OCI-LY1 (cell line): ENCODE results near the gene RNF186.

Experiments
- H2AFZ ChIP-seq: fragments of 200-600 bp; sonication (generic), shearing (Covaris generic); 2 replicates; pipeline ENCODE4 v1.6.0; 2014; ENCODE audit warnings: antibody characterized with exemption, mild to moderate bottlenecking, low read length
- H3F3A ChIP-seq: fragments of 200-600 bp; sonication (generic), shearing (Covaris generic); 2 replicates; pipeline ENCODE4 v1.6.0; 2014; ENCODE audit warnings: mild to moderate bottlenecking, antibody characterized with exemption, low read length, moderate library complexity; ENCODE audit not compliant: insufficient read depth
- H3K27ac ChIP-seq: fragments of 200-600 bp; sonication (generic); 2 replicates; pipeline ENCODE4 v1.5.1; 2014; ENCODE audit warnings: low read length, mixed run types, mild to moderate bottlenecking, low read depth; ENCODE audit not compliant: poor library complexity, severe bottlenecking
- H3K27me3 ChIP-seq: fragments of 200-600 bp; sonication (generic); 2 replicates; pipeline ENCODE4 v1.6.0; 2014; ENCODE audit warnings: antibody characterized with exemption, mild to moderate bottlenecking, low read length, moderate library complexity; ENCODE audit not compliant: insufficient read depth
- H3K36me3 ChIP-seq: fragments of 200-600 bp; sonication (generic); 2 replicates; pipeline ENCODE4 v1.6.1; 2014; ENCODE audit warnings: mild to moderate bottlenecking, antibody characterized with exemption, low read length, moderate library complexity, mixed read lengths; ENCODE audit not compliant: insufficient read depth
- H3K4me1 ChIP-seq: fragments of 200-600 bp; sonication (generic); 2 replicates; pipeline ENCODE4 v1.5.1; 2014; ENCODE audit warnings: mild to moderate bottlenecking, low read length, moderate library complexity; ENCODE audit not compliant: insufficient read depth, severe bottlenecking
- H3K4me2 ChIP-seq: fragments of 200-600 bp; sonication (generic), shearing (Covaris generic); 2 replicates; pipeline ENCODE4 v1.6.1; 2014; ENCODE audit warnings: low read length
- H3K4me3 ChIP-seq: fragments of 200-600 bp; sonication (generic); 2 replicates; pipeline ENCODE4 v1.5.1; 2014; ENCODE audit warnings: low read length, low read depth, mild to moderate bottlenecking, mixed read lengths; ENCODE audit not compliant: poor library complexity, severe bottlenecking
- H3K79me2 ChIP-seq: fragments of 200-600 bp; shearing (Covaris generic); 2 replicates; pipeline ENCODE4 v1.6.1; 2016; ENCODE audit warnings: mixed run types, low read length, mixed read lengths; ENCODE audit not compliant: insufficient read depth
- H3K9ac ChIP-seq: fragments of 200-600 bp; sonication (generic), shearing (Covaris generic); 2 replicates; pipeline ENCODE4 v1.6.1; 2014; ENCODE audit warnings: mild to moderate bottlenecking, low read length, mixed read lengths
- H3K9me2 ChIP-seq: fragments of 200-600 bp; sonication (generic), shearing (Covaris generic); 2 replicates; pipeline ENCODE4 v1.6.1; 2014; ENCODE audit warnings: low read depth, mild to moderate bottlenecking, low read length, mixed read lengths
- H3K9me3 ChIP-seq: fragments of 200-600 bp; shearing (Covaris generic); 2 replicates; pipeline ENCODE4 v1.6.1; 2014; ENCODE audit warnings: low read length, mixed read lengths
- H4K20me1 ChIP-seq: fragments of 200-600 bp; sonication (generic), shearing (Covaris generic); 2 replicates; pipeline ENCODE4 v1.6.0; 2016; ENCODE audit warnings: mild to moderate bottlenecking, low read length; ENCODE audit not compliant: insufficient read depth
- EZH2 ChIP-seq: fragments of 200-600 bp; sonication (generic), shearing (Covaris generic); IDR thresholded peaks from 2 replicates; pipeline ENCODE4 v1.8.0; 2017; ENCODE audit warnings: borderline replicate concordance, mixed run types, mild to moderate bottlenecking, antibody characterized with exemption, low read length, moderate library complexity, mixed read lengths
- TF ChIP-seq, protein P1 (sequence below): fragments of 200-600 bp; sonication (generic), shearing (Covaris generic); IDR thresholded peaks from 2 replicates; pipeline ENCODE4 v1.5.1; 2017; ENCODE audit warnings: mild to moderate bottlenecking, antibody characterized with exemption, low read length, moderate library complexity, mixed read lengths

RNF186 gene

DNA sequence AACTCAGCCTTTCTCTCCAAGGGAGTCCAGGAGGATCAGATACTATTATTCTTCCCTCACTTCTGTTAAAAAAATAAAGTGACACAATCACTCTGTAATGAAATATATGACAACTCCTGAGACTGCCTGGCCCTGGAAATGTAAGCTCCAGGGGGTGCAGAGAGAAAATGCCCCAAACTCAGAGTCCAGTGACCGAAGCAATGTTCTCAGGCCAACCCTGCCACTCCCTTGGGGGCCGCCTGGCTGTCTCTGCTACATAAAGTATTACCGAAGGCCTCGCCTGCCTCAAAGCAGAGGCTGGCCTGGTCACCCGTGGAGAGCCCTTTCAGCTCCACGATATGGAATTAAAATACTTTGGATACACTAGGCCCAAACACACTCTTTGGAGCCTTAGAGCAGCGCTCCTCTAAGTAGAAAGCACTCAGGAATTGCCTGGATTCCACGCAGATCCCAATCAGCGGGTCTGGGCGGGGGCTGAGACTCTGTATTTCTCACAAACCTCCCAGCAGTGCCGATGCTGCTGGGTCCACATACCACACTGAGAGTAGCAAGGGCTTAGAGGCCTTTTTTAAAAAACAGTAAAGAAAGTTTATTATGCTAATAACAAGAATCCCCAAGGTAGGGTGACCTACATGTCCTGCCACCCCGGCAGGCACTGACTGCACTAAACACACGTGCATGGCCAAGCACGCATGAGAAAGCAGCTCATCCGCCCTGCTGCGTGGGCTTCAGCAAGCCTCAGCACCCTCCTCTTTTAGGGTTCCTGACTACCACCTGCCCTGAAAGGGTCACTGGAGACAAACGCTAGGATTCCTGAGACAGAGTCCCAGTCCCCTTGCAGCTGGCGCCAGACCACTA lies 46.5 kb downstream of the RNF186 start:
- Histone ChIP-seq H3K36me3 (no peaks in the 10 kb centered on the region), H4K20me1 (no peaks in the 10 kb centered on the region), H2AFZ (no peak overlapping the region), H3K9me2 (no peaks in the 10 kb centered on the region), H3F3A (no peaks in the 10 kb centered on the region), H3K4me2 (no peak overlapping the region), H3K79me2 (no peaks in the 10 kb centered on the region), H3K27me3 (no peaks in the 10 kb centered on the region), H3K9ac (no peak overlapping the region), H3K9me3 (no peaks in the 10 kb centered on the region), H3K27ac (no peak overlapping the region), H3K4me3 (no peak overlapping the region), H3K4me1 (peaks cover 13% of the 10 kb centered on the region)
- TF ChIP-seq, protein P1, sequence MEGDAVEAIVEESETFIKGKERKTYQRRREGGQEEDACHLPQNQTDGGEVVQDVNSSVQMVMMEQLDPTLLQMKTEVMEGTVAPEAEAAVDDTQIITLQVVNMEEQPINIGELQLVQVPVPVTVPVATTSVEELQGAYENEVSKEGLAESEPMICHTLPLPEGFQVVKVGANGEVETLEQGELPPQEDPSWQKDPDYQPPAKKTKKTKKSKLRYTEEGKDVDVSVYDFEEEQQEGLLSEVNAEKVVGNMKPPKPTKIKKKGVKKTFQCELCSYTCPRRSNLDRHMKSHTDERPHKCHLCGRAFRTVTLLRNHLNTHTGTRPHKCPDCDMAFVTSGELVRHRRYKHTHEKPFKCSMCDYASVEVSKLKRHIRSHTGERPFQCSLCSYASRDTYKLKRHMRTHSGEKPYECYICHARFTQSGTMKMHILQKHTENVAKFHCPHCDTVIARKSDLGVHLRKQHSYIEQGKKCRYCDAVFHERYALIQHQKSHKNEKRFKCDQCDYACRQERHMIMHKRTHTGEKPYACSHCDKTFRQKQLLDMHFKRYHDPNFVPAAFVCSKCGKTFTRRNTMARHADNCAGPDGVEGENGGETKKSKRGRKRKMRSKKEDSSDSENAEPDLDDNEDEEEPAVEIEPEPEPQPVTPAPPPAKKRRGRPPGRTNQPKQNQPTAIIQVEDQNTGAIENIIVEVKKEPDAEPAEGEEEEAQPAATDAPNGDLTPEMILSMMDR: no peak
- no peak for TF ChIP-seq EZH2

DNA sequence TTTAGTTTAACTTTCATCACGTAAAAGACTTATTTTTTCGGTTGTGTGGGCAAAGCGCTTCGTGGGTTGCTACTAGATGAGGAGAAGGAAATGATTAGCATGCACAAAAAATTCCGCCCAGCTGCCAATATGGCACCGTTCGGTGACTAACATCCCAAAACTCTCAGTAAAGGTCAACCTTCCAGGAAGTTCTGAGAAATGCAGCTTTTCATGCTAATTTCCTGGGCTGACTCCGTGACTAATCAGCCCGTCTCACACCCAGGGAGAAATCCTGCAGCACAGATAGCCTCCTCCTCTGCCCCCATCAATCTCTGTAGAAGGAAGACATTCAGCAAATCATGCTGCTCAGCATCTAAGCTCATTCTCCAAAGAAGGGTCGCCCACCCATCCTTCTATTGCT lies 49.5 kb downstream of the RNF186 start:
- no peaks in the 10 kb centered on the region for H3F3A ChIP-seq
- H3K79me2 ChIP-seq: no peaks in the 10 kb centered on the region
- no peaks in the 10 kb centered on the region for H4K20me1 ChIP-seq
- no peak overlapping the region for H2AFZ ChIP-seq
- no peak overlapping the region for H3K4me3 ChIP-seq
- H3K27me3 ChIP-seq: no peaks in the 10 kb centered on the region
- no peaks in the 10 kb centered on the region for H3K9me2 ChIP-seq
- no peaks in the 10 kb centered on the region for H3K36me3 ChIP-seq
- no peak overlapping the region for H3K4me2 ChIP-seq
- no peak overlapping the region for H3K27ac ChIP-seq
- H3K9me3 ChIP-seq: no peaks in the 10 kb centered on the region
- peaks cover 13% of the 10 kb centered on the region for H3K4me1 ChIP-seq
- TF ChIP-seq EZH2: no peak
- TF ChIP-seq, protein P1: no peak
- H3K9ac ChIP-seq: no peak overlapping the region

DNA sequence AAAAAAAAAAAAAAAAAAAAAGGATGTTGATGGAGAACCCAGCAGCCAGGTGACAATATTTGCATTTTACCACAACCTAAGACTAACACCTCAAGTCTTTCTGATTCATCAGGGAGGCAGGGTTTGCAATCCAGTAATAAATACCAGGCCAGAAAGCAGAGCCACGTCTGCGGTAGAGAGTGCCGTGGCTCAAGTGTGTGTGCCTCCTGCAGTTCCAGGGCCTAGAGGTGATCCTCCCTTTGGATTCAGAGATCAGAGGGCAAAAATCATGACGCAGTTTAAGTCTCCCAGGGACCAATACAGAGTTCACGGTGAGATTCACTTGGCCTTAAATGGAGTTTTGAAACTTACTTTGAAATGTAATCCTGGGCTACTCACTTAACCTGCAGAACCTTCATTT lies 50.2 kb downstream of the RNF186 start:
- TF ChIP-seq, protein P1: no peak
- no peak for TF ChIP-seq EZH2
- Histone ChIP-seq H2AFZ (no peak overlapping the region), H3K79me2 (no peaks in the 10 kb centered on the region), H4K20me1 (no peaks in the 10 kb centered on the region), H3K9me3 (no peaks in the 10 kb centered on the region), H3K9ac (no peak overlapping the region), H3K4me2 (no peak overlapping the region), H3K9me2 (no peaks in the 10 kb centered on the region), H3K4me1 (peaks cover 13% of the 10 kb centered on the region), H3K4me3 (no peak overlapping the region), H3K36me3 (no peaks in the 10 kb centered on the region), H3F3A (no peaks in the 10 kb centered on the region), H3K27ac (peak overlapping the region; percentile 1), H3K27me3 (no peaks in the 10 kb centered on the region)
